ENCODE measurements around the gene ACSS1. TPM values are rescaled to one million over a fixed set of nuclear protein-coding genes. Genes with fewer than 3 reads are reported as not detected.
A peak's percentile ranks its signal among the peaks of the same experiment; 100 is the strongest.

ACSS1 gene
- total and polyA plus RNA-seq, 4 donors = 15.8 to 38.9 (median 26.9) TPM

- ATAC-seq (ENCODE audit: insufficient read depth, low FRiP score) = no peak
- H3K4me3 ChIP-seq = no peak overlapping the region
- no peaks in the 10 kb centered on the region for H3K9me3 ChIP-seq (ENCODE audit: control insufficient read depth in 4 of 4, insufficient read depth in 3 of 4, low read length in 3 of 4)
- DNase-seq = no peak
- no peak overlapping the region for H3K9ac ChIP-seq (ENCODE audit: insufficient read depth in 1 of 2, low read length in 2 of 2)
- H3K4me1 ChIP-seq (ENCODE audit: control insufficient read depth in 5 of 5, insufficient read depth in 5 of 5, low read length in 5 of 5) = peaks cover 18 to 62% (median 39%) of the 10 kb centered on the region in 5 donors
- H3K36me3 ChIP-seq (ENCODE audit: control insufficient read depth in 4 of 4, insufficient read depth in 4 of 4, low read length in 4 of 4) = peaks cover 0 to 14% (median 8%) of the 10 kb centered on the region in 4 donors
- 88 to 89% methylated on average over 21 of the region's 21 CpGs for WGBS, 2 donors
- H3K27me3 ChIP-seq (ENCODE audit: control insufficient read depth in 3 of 3, insufficient read depth in 3 of 3, low read length in 2 of 3) = no peaks in the 10 kb centered on the region
- peak overlapping the region; percentile 13 to 77 for H3K27ac ChIP-seq (ENCODE audit: low read depth in 1 of 2, low read length in 1 of 2)
- TF ChIP-seq, protein P1, sequence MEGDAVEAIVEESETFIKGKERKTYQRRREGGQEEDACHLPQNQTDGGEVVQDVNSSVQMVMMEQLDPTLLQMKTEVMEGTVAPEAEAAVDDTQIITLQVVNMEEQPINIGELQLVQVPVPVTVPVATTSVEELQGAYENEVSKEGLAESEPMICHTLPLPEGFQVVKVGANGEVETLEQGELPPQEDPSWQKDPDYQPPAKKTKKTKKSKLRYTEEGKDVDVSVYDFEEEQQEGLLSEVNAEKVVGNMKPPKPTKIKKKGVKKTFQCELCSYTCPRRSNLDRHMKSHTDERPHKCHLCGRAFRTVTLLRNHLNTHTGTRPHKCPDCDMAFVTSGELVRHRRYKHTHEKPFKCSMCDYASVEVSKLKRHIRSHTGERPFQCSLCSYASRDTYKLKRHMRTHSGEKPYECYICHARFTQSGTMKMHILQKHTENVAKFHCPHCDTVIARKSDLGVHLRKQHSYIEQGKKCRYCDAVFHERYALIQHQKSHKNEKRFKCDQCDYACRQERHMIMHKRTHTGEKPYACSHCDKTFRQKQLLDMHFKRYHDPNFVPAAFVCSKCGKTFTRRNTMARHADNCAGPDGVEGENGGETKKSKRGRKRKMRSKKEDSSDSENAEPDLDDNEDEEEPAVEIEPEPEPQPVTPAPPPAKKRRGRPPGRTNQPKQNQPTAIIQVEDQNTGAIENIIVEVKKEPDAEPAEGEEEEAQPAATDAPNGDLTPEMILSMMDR (IDR thresholded peaks at IDR 0.05; ENCODE audit: control extremely low read depth, extremely low read depth) = no peak
Measured at GRCh38 chr20:25041813-25042530, 16.0 kb downstream of the ACSS1 start.

- H3K9ac ChIP-seq (ENCODE audit: insufficient read depth in 1 of 2, low read length in 2 of 2) = no peak overlapping the region
- 33 to 68% methylated on average over 6 of the region's 6 CpGs for WGBS, 2 donors
Measured at GRCh38 chr20:25040438-25040831, 17.5 kb downstream of the ACSS1 start.

GRCh38 chr20:25039697-25040437, 18.1 kb downstream of the ACSS1 start:
- WGBS, 2 donors = 27 to 68% methylated on average over 9 of the region's 9 CpGs
- TF ChIP-seq, protein P1 (IDR thresholded peaks at IDR 0.05; ENCODE audit: control extremely low read depth, extremely low read depth) = no peak
- DNase-seq (peak; percentile 60 to 83 (median 68)), ATAC-seq (ENCODE audit: insufficient read depth, low FRiP score) (peak; percentile 56)
- H3K27me3 ChIP-seq (ENCODE audit: control insufficient read depth in 3 of 3, insufficient read depth in 3 of 3, low read length in 2 of 3) = no peaks in the 10 kb centered on the region
- H3K4me3 ChIP-seq = no peak overlapping the region
- H3K27ac ChIP-seq (ENCODE audit: low read depth in 1 of 2, low read length in 1 of 2) = peak overlapping the region; percentile 90 to 93
- H3K4me1 ChIP-seq (ENCODE audit: control insufficient read depth in 5 of 5, insufficient read depth in 5 of 5, low read length in 5 of 5) = peaks cover 18 to 58% (median 52%) of the 10 kb centered on the region in 5 donors
- H3K9me3 ChIP-seq (ENCODE audit: control insufficient read depth in 4 of 4, insufficient read depth in 3 of 4, low read length in 3 of 4) = no peaks in the 10 kb centered on the region
- peak overlapping the region; percentile 40 to 42 for H3K9ac ChIP-seq (ENCODE audit: insufficient read depth in 1 of 2, low read length in 2 of 2)
- H3K36me3 ChIP-seq (ENCODE audit: control insufficient read depth in 4 of 4, insufficient read depth in 4 of 4, low read length in 4 of 4) = peaks cover 0 to 3% (median under 1%) of the 10 kb centered on the region in 4 donors

More at GRCh38 chr20:25040438-25040831, 17.5 kb downstream of the ACSS1 start:
- ATAC-seq (ENCODE audit: insufficient read depth, low FRiP score) (no peak), DNase-seq (peak; percentile 64 to 81 (median 69))
- TF ChIP-seq, protein P1 (IDR thresholded peaks at IDR 0.05; ENCODE audit: control extremely low read depth, extremely low read depth) = no peak
- Histone ChIP-seq H3K4me3 (no peak overlapping the region), H3K36me3 (ENCODE audit: control insufficient read depth in 4 of 4, insufficient read depth in 4 of 4, low read length in 4 of 4) (peaks cover 0 to 6% (median 2%) of the 10 kb centered on the region in 4 donors), H3K4me1 (ENCODE audit: control insufficient read depth in 5 of 5, insufficient read depth in 5 of 5, low read length in 5 of 5) (peaks cover 18 to 58% (median 52%) of the 10 kb centered on the region in 5 donors), H3K27me3 (ENCODE audit: control insufficient read depth in 3 of 3, insufficient read depth in 3 of 3, low read length in 2 of 3) (no peaks in the 10 kb centered on the region), H3K9me3 (ENCODE audit: control insufficient read depth in 4 of 4, insufficient read depth in 3 of 4, low read length in 3 of 4) (no peaks in the 10 kb centered on the region), H3K27ac (ENCODE audit: low read depth in 1 of 2, low read length in 1 of 2) (peak overlapping the region; percentile 86 to 93)

Data from lung (tissue), 12 donors.